Endodermal cell (in vitro differentiated cells): Measurements from ENCODE around the gene PADI4. TPM values are rescaled to one million over a fixed set of nuclear protein-coding genes. Genes with fewer than 3 reads are reported as not detected.

Experiments used
- DNase-seq: peaks from one replicate; pipeline ENCODE4 v3.0.0-alpha.2; 2017
- H3K27ac ChIP-seq: 2 replicates; pipeline ENCODE4 v1.5.1; 2013; ENCODE audit warnings: mild to moderate bottlenecking, low read depth, low read length, moderate library complexity
- H3K27me3 ChIP-seq: 2 replicates; pipeline ENCODE4 v1.6.1; 2013; ENCODE audit warnings: mild to moderate bottlenecking, low read length, moderate library complexity; ENCODE audit not compliant: insufficient read depth, control insufficient read depth, poor library complexity, severe bottlenecking
- H3K36me3 ChIP-seq: 2 replicates; pipeline ENCODE4 v1.7.0; 2013; ENCODE audit warnings: mild to moderate bottlenecking, low read length, moderate library complexity; ENCODE audit not compliant: control insufficient read depth, insufficient read depth
- H3K4me1 ChIP-seq: one replicate; pipeline ENCODE4 v1.7.0; 2013; ENCODE audit warnings: low read length; ENCODE audit not compliant: control insufficient read depth, insufficient read depth
- H3K4me3 ChIP-seq: 2 replicates; pipeline ENCODE4 v1.5.1; 2013; ENCODE audit warnings: mild to moderate bottlenecking, low read length, moderate library complexity
- H3K9ac ChIP-seq: 2 replicates; pipeline ENCODE4 v1.6.1; 2013; ENCODE audit warnings: mild to moderate bottlenecking, low read length, moderate library complexity; ENCODE audit not compliant: poor library complexity, severe bottlenecking; ENCODE audit errors: extremely low read depth
- H3K9me3 ChIP-seq: 2 replicates; pipeline ENCODE4 v1.6.1; 2013; ENCODE audit warnings: mild to moderate bottlenecking, low read length, moderate library complexity; ENCODE audit not compliant: control insufficient read depth
- H3K27ac Mint-ChIP-seq: 2 replicates; pipeline ENCODE4 v1.8.0; 2020; ENCODE audit warnings: mixed read lengths
- H3K27me3 Mint-ChIP-seq: 2 replicates; pipeline ENCODE4 v1.8.0; 2021; ENCODE audit warnings: mild to moderate bottlenecking, mixed read lengths; ENCODE audit not compliant: insufficient read depth
- H3K36me3 Mint-ChIP-seq: 2 replicates; pipeline ENCODE4 v1.8.0; 2020; ENCODE audit warnings: low read depth, mixed read lengths
- H3K4me1 Mint-ChIP-seq: 2 replicates; pipeline ENCODE4 v1.8.0; 2020; ENCODE audit warnings: mixed read lengths
- H3K4me3 Mint-ChIP-seq: 2 replicates; pipeline ENCODE4 v1.8.0; 2020; ENCODE audit warnings: mild to moderate bottlenecking, moderate library complexity, mixed read lengths
- H3K9me3 Mint-ChIP-seq: 2 replicates; pipeline ENCODE4 v1.8.0; 2020; ENCODE audit warnings: mild to moderate bottlenecking, mixed read lengths
- WGBS, 2 experiments: methylation state at CpG; one replicate each; pipeline versions ENCODE4 v1.1.5 to v1.1.7; 2013; ENCODE audit warnings: missing lambda C conversion rate in 2 of 2, mixed read lengths in 1 of 2; ENCODE audit not compliant: insufficient coverage in 1 of 2, insufficient read length in 1 of 2; 5-methylcytosine and 5-hydroxymethylcytosine counted together
- total RNA-seq, 2 donors: library from RNA; stranded (reverse); fragmentation: NEBNext Ultra II Directional in 1 of 2; extraction: Animal tissue kit (Norgen Biotek cat#: 25700) in 1 of 2; gene quantifications; 2 replicates in 1 of 2; 3 replicates in 1 of 2; pipeline ENCODE4 v1.2.1, GENCODE V29; 2021
- TF ChIP-seq, protein P1 (sequence below): fragments of 200-600 bp; sonication (generic); conservative IDR thresholded peaks from 2 replicates; pipeline ENCODE4 v1.5.0; 2021; ENCODE audit warnings: antibody characterized with exemption, mild to moderate bottlenecking

Gene PADI4
- total RNA-seq, 2 donors from 2014 or later, result not detected

DNA sequence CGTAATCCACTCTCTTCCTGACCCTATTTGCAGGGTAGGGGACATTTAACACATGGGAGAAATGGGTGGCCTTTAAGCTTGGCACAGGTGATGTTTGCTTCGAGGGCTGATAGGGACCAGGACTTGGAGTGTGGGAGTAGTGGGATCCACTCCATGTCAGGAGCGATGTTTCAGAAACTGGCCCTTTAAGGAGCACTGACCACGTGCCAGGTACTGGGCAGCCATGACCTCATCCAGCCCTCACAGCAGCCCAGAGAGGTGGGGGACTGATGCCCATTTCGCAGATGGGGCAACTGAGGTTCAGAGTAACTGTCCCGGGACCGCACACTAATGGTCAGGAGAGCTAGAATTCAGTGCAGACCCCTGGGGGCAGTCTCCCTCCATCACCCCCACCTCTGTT, 47.7 kb upstream of the PADI4 start:
- WGBS, 2 experiments, result 84 to 92% methylated on average over 4 to 7 of the region's 7 CpGs
- Histone ChIP-seq H3K9ac (no peak overlapping the region), H3K4me3 (no peak overlapping the region), H3K36me3 (no peaks in the 10 kb centered on the region), H3K27ac (no peak overlapping the region), H3K9me3 (no peaks in the 10 kb centered on the region), H3K27me3 (no peaks in the 10 kb centered on the region), H3K4me1 (no peaks in the 10 kb centered on the region)
- H3K4me3 Mint-ChIP-seq, result no peak overlapping the region
- no peaks in the 10 kb centered on the region for H3K4me1 Mint-ChIP-seq
- H3K27ac Mint-ChIP-seq, result no peak overlapping the region
- TF ChIP-seq, protein P1, sequence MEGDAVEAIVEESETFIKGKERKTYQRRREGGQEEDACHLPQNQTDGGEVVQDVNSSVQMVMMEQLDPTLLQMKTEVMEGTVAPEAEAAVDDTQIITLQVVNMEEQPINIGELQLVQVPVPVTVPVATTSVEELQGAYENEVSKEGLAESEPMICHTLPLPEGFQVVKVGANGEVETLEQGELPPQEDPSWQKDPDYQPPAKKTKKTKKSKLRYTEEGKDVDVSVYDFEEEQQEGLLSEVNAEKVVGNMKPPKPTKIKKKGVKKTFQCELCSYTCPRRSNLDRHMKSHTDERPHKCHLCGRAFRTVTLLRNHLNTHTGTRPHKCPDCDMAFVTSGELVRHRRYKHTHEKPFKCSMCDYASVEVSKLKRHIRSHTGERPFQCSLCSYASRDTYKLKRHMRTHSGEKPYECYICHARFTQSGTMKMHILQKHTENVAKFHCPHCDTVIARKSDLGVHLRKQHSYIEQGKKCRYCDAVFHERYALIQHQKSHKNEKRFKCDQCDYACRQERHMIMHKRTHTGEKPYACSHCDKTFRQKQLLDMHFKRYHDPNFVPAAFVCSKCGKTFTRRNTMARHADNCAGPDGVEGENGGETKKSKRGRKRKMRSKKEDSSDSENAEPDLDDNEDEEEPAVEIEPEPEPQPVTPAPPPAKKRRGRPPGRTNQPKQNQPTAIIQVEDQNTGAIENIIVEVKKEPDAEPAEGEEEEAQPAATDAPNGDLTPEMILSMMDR, result no peak
- DNase-seq, result no peak
- H3K36me3 Mint-ChIP-seq, result no peaks in the 10 kb centered on the region
- H3K27me3 Mint-ChIP-seq, result no peaks in the 10 kb centered on the region
- H3K9me3 Mint-ChIP-seq, result peaks cover 10% of the 10 kb centered on the region

DNA sequence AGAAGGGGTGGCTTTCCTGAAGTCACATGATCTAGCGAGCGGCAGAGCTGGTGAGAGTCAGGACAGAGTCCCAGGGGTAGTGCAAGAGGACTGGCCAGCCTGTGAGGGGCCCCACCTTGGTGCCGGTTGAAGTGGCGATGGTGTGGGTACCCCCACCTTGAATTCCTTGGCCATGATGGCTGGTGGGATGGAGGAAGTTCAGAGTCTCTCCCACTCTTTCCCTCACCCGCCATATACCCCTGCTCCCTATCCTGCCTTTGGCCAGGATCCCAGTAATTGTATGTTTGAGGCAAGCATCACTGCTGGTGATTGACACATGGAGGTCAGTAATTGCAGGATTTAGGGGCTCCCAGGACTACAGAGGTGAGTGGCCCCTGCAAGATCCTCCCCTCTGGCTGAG, 47.3 kb upstream of the PADI4 start:
- H3K36me3 Mint-ChIP-seq, result no peaks in the 10 kb centered on the region
- H3K36me3 ChIP-seq, result no peaks in the 10 kb centered on the region
- WGBS, 2 experiments, result 88% methylated on average over 5 of the region's 5 CpGs; no CpG with 5 or more reads in 1 of the 2 experiments
- H3K4me1 ChIP-seq, result no peaks in the 10 kb centered on the region
- H3K4me3 Mint-ChIP-seq, result no peak overlapping the region
- no peaks in the 10 kb centered on the region for H3K9me3 ChIP-seq
- no peak overlapping the region for H3K27ac Mint-ChIP-seq
- no peaks in the 10 kb centered on the region for H3K4me1 Mint-ChIP-seq
- no peak overlapping the region for H3K27ac ChIP-seq
- H3K27me3 Mint-ChIP-seq, result no peaks in the 10 kb centered on the region
- TF ChIP-seq, protein P1, result no peak
- H3K9ac ChIP-seq, result no peak overlapping the region
- peaks cover 10% of the 10 kb centered on the region for H3K9me3 Mint-ChIP-seq
- H3K27me3 ChIP-seq, result no peaks in the 10 kb centered on the region
- no peak for DNase-seq
- no peak overlapping the region for H3K4me3 ChIP-seq

DNA sequence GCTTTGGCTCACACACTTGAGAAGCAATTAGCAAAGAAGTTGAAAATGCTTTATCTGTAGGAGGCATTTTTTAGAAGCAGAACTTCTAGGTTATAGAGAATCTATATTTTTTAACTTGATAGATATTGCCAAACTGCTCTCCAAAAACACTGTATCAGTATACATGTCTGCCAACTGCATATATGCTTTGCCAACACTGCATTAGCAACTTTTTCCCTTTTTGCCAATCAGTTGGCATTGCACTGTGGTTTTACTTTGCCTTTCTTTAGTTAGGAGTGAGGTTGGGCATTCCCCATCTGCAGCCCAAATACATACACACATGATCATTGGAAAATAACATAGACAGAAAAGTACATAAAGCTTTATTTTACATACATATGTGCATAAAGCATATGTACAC, 44.1 kb upstream of the PADI4 start:
- no peak overlapping the region for H3K27ac Mint-ChIP-seq
- H3K27ac ChIP-seq, result no peak overlapping the region
- no peaks in the 10 kb centered on the region for H3K36me3 Mint-ChIP-seq
- no peaks in the 10 kb centered on the region for H3K9me3 ChIP-seq
- H3K27me3 Mint-ChIP-seq, result no peaks in the 10 kb centered on the region
- TF ChIP-seq, protein P1, result no peak
- H3K4me1 Mint-ChIP-seq, result no peaks in the 10 kb centered on the region
- no peaks in the 10 kb centered on the region for H3K27me3 ChIP-seq
- no peak overlapping the region for H3K4me3 Mint-ChIP-seq
- H3K36me3 ChIP-seq, result no peaks in the 10 kb centered on the region
- peaks cover 10% of the 10 kb centered on the region for H3K9me3 Mint-ChIP-seq
- DNase-seq, result no peak
- no peak overlapping the region for H3K9ac ChIP-seq
- H3K4me1 ChIP-seq, result no peaks in the 10 kb centered on the region
- H3K4me3 ChIP-seq, result no peak overlapping the region
